ENCODE results near the gene PITX1. TPM values are rescaled to one million over a fixed set of nuclear protein-coding genes. Genes with fewer than 3 reads are reported as not detected.
"Not testable (repeated sequence)": the region's sequence is repeated elsewhere in the genome, so short reads cannot be mapped to it uniquely, and the experiment has no call there.

The PITX1 gene
- polyA plus RNA-seq, 10 donors: 2.6 to 20.1 (median 9.2) TPM

DNA sequence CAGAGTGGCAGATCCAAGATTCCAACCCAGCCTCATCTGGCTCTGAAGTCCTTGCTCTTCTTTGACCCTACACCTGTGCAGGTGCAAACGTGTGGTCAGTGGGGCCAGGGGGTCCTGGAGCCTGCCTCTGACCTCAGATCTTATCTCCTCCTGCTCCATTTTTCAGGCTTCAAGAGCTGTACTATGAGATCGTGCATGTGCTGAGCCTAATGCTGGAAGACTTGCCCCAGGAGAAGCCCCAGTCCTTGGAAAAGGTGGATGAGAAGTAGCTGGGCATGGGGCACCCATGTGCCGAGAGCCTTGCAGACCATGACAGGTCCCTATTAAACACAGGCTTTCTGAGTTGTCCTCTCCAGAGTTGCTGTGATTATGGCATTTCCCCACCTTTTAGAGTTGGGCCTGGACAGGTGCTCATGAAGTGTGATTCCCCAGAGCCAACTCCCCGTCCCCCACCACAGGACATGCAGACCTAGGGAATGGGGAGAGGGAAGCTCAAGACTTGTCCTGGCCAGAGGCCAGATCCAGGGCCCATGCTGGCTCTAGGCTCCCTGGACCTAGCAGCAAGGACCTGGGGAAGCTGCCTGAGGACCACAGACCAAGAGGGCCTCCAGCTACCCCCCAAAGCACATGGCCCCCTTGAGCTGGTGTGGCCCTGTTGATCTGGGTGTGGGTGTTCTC lies 22.5 kb downstream of the PITX1 start:
- DNase-seq: no peak

- DNase-seq: no peak
Measured at GRCh38 chr5:135010502-135011354, 23.3 kb downstream of the PITX1 start.

- no peak for DNase-seq
Measured at GRCh38 chr5:135009736-135010501, 24.1 kb downstream of the PITX1 start.

GRCh38 chr5:135008981-135009735 lies 24.9 kb downstream of the PITX1 start:
- no peak for DNase-seq

- DNase-seq: no peak
Measured at GRCh38 chr5:135008556-135008955, 25.5 kb downstream of the PITX1 start.

GRCh38 chr5:135007749-135008363 lies 26.2 kb downstream of the PITX1 start:
- no peak for DNase-seq

DNA sequence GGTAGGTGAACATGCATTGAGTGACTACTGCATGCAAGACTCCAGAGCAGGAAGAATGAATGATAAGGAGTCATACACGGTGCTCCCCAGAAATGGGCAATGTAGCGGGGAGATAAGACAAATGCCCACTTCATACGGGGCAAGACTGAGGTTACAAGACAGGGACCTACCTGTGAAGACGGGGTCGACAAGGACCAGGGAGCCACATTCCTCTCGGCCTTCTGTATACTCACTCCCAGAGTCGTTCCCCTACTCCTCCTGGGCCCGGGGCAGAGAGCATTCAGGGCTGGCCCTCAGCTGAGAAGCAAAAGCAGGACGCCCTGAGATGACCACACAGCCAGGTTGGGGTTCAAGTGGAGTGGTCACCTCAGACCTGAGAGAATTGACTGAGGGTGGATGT lies 26.7 kb downstream of the PITX1 start:
- DNase-seq: no peak

GRCh38 chr5:135005076-135005475 lies 29.0 kb downstream of the PITX1 start:
- no peak for DNase-seq

DNA sequence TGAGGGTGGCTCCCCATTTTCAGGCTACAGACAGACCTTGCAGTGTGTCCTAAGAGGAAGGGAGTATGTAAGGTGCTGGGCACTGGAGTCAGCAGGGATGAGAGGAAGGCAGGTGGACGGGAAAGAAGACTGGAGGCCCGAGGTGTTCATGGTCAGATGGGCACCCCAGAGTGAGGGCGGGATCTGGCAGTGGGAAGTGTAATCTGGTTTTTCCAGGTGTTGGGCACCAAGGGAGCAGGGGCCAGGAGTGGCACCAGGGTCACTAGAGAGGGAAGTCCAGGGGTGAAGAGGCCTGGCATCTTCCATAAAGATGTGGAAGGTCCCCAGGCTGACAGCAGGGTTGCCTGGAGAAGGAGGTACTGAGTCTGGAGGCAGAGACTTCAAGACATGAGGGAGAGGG lies 29.7 kb downstream of the PITX1 start:
- no peak for DNase-seq

GRCh38 chr5:134998068-134998467 lies 36.0 kb downstream of the PITX1 start:
- DNase-seq: not testable (repeated sequence)

DNA sequence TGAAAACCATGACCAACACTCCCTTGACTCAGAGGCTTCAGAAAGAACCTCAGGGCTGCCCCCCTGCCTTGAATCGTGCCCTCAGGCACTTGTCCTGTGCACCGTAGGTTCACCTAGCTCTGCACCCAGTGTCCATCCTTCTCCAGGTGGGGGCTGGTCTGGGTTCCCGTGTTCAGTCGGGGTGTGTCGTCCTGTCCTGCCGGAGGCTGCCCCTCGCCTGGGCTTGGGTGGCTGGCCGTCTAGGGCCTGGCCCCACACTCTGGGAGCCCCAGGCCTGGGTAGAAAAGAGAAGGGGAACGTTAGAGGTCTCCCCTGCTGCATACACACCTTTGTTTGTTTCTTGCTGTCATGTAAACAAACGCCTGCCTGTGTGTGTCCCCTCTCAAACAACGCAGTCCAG lies 37.0 kb downstream of the PITX1 start:
- DNase-seq: no peak

DNA sequence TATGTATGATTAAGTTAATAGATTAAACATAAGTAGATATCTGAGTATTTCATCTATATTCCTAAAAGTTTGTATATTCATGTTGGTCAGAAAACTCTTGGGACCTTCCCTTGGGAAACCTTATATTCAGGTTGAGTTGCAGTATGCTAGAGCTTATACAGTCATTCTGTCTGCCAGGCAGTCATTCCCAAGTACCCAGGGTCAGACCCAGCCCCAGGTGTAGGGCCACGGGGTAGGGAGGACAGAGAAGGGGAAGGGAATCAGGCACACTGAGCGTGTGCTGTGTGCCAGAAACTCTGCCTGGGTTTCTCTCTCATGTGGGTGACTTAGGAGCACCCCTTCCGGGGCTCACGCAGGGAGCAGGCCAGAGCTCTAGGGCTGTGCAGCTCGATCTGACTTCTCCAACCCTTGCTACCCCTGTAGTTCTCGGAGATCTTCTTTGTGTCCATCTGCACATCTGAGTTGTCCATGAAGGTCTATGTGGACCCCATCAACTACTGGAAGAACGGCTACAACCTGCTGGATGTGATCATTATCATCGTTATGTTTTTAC lies 38.1 kb downstream of the PITX1 start:
- no peak for DNase-seq

- no peak for DNase-seq
Measured at GRCh38 chr5:134994560-134995156, 39.4 kb downstream of the PITX1 start.

- DNase-seq: no peak
Measured at GRCh38 chr5:134993161-134993560, 40.9 kb downstream of the PITX1 start.

GRCh38 chr5:134992148-134992547 lies 41.9 kb downstream of the PITX1 start:
- no peak for DNase-seq

- DNase-seq: not testable (repeated sequence)
Measured at GRCh38 chr5:134990183-134990582, 43.8 kb downstream of the PITX1 start.

GRCh38 chr5:134989266-134989830 lies 44.7 kb downstream of the PITX1 start:
- no peak for DNase-seq

GRCh38 chr5:134982230-134982629 lies 51.8 kb downstream of the PITX1 start:
- DNase-seq: no peak

- no peak for DNase-seq
Measured at GRCh38 chr5:134979416-134979815, 54.6 kb downstream of the PITX1 start.

Data from muscle of back (tissue), 11 donors.